ENCODE data around the gene FAM204A. TPM values are rescaled to one million over a fixed set of nuclear protein-coding genes. Genes with fewer than 3 reads are reported as not detected.

Gene FAM204A
- total RNA-seq: 53.6 TPM

- peak within 1 kb of the TSS; percentile 92 for H3K4me3 ChIP-seq (ENCODE audit: low read length)
- peaks cover 22% of the 10 kb centered on the region for H3K4me1 ChIP-seq (ENCODE audit: insufficient read depth, low read length)
- H3K27me3 ChIP-seq (ENCODE audit: insufficient read depth, low read length): peaks cover 5% of the 10 kb centered on the region
- H3K9me3 ChIP-seq (ENCODE audit: low read depth, low read length): no peaks in the 10 kb centered on the region
Observed at GRCh38 chr10:118341791-118342637, at the start of gene FAM204A. Gene FAM204A, minus strand, starts transcription at chr10:118342324. Its CDS starts 5,909 bp downstream, at chr10:118336415.

GRCh38 chr10:118383699-118384098 lies 41.6 kb upstream of the FAM204A start:
- Histone ChIP-seq H3K4me1 (ENCODE audit: insufficient read depth, low read length) (no peaks in the 10 kb centered on the region), H3K27me3 (ENCODE audit: insufficient read depth, low read length) (peaks cover 9% of the 10 kb centered on the region), H3K4me3 (ENCODE audit: low read length) (no peak overlapping the region), H3K9me3 (ENCODE audit: low read depth, low read length) (no peaks in the 10 kb centered on the region)

GRCh38 chr10:118383063-118383689 lies 41.1 kb upstream of the FAM204A start:
- no peaks in the 10 kb centered on the region for H3K4me1 ChIP-seq (ENCODE audit: insufficient read depth, low read length)
- no peak overlapping the region for H3K4me3 ChIP-seq (ENCODE audit: low read length)
- H3K27me3 ChIP-seq (ENCODE audit: insufficient read depth, low read length): peaks cover 5% of the 10 kb centered on the region
- H3K9me3 ChIP-seq (ENCODE audit: low read depth, low read length): no peaks in the 10 kb centered on the region

GRCh38 chr10:118374404-118374803 lies 32.3 kb upstream of the FAM204A start:
- Histone ChIP-seq H3K9me3 (ENCODE audit: low read depth, low read length) (no peaks in the 10 kb centered on the region), H3K4me3 (ENCODE audit: low read length) (no peak overlapping the region), H3K27me3 (ENCODE audit: insufficient read depth, low read length) (peaks cover 13% of the 10 kb centered on the region), H3K4me1 (ENCODE audit: insufficient read depth, low read length) (no peaks in the 10 kb centered on the region)

DNA sequence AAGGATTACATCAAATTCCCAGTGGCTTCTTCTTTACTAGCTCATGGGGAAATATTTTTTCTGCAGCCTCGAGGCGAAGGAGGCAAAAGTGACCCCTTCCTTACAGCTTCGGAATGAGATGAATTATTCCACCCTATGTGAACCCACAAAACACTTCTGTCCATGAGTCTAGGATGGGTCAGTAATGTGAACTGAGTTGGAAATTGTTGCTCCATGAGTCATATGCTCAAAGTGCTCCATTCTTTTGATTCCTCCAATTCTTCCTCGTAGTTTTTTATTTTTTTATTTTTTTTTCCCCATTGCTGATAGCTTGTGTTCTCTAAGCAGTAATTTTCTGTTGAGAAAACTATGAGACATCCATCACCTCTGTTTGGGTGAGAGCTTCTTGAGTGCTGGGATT lies 31.7 kb upstream of the FAM204A start:
- Histone ChIP-seq H3K9me3 (ENCODE audit: low read depth, low read length) (no peaks in the 10 kb centered on the region), H3K4me3 (ENCODE audit: low read length) (no peak overlapping the region), H3K27me3 (ENCODE audit: insufficient read depth, low read length) (peaks cover 13% of the 10 kb centered on the region)

GRCh38 chr10:118370499-118370898 lies 28.4 kb upstream of the FAM204A start:
- peaks cover 7% of the 10 kb centered on the region for H3K27me3 ChIP-seq (ENCODE audit: insufficient read depth, low read length)
- H3K9me3 ChIP-seq (ENCODE audit: low read depth, low read length): peaks cover 7% of the 10 kb centered on the region
- no peak overlapping the region for H3K4me3 ChIP-seq (ENCODE audit: low read length)
- H3K4me1 ChIP-seq (ENCODE audit: insufficient read depth, low read length): no peaks in the 10 kb centered on the region

More for the DNA sequence above, 31.7 kb upstream of the FAM204A start:
- H3K4me1 ChIP-seq (ENCODE audit: insufficient read depth, low read length): no peaks in the 10 kb centered on the region

- Histone ChIP-seq H3K4me3 (ENCODE audit: low read length) (no peak overlapping the region), H3K9me3 (ENCODE audit: low read depth, low read length) (peaks cover 11% of the 10 kb centered on the region), H3K4me1 (ENCODE audit: insufficient read depth, low read length) (no peaks in the 10 kb centered on the region), H3K27me3 (ENCODE audit: insufficient read depth, low read length) (peaks cover 5% of the 10 kb centered on the region)
Observed at GRCh38 chr10:118369641-118370205, 27.6 kb upstream of the FAM204A start.

GRCh38 chr10:118365702-118366101 lies 23.6 kb upstream of the FAM204A start:
- H3K27me3 ChIP-seq (ENCODE audit: insufficient read depth, low read length): no peaks in the 10 kb centered on the region

DNA sequence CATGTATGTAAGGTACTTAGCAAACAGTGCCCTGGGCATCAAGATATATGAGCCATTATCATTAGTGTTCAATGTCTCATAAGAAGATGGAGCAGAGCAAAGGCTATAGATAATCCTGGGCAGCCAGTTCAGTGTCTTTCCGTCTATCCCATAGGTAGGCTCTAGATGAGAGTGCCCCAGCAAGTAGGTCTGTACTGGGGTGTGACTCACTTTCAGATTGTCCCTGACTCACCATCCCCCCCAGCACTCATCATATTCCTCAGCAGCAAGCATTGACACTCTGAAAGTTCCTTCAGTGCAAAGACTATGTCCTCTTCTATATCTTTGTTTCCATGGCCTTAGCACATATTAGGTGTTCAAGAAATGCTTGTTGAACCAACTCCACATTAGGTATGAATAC lies 20.0 kb upstream of the FAM204A start:
- H3K4me3 ChIP-seq (ENCODE audit: low read length): no peak overlapping the region
- peaks cover 11% of the 10 kb centered on the region for H3K9me3 ChIP-seq (ENCODE audit: low read depth, low read length)

More at GRCh38 chr10:118365702-118366101, 23.6 kb upstream of the FAM204A start:
- H3K4me1 ChIP-seq (ENCODE audit: insufficient read depth, low read length): no peaks in the 10 kb centered on the region
- H3K9me3 ChIP-seq (ENCODE audit: low read depth, low read length): peaks cover 11% of the 10 kb centered on the region
- H3K4me3 ChIP-seq (ENCODE audit: low read length): no peak overlapping the region

GRCh38 chr10:118358327-118358726 lies 16.2 kb upstream of the FAM204A start:
- Histone ChIP-seq H3K9me3 (ENCODE audit: low read depth, low read length) (no peaks in the 10 kb centered on the region), H3K4me1 (ENCODE audit: insufficient read depth, low read length) (no peaks in the 10 kb centered on the region), H3K4me3 (ENCODE audit: low read length) (no peak overlapping the region), H3K27me3 (ENCODE audit: insufficient read depth, low read length) (peaks cover 9% of the 10 kb centered on the region)

More for the DNA sequence above, 20.0 kb upstream of the FAM204A start:
- peaks cover 5% of the 10 kb centered on the region for H3K27me3 ChIP-seq (ENCODE audit: insufficient read depth, low read length)
- no peaks in the 10 kb centered on the region for H3K4me1 ChIP-seq (ENCODE audit: insufficient read depth, low read length)

DNA sequence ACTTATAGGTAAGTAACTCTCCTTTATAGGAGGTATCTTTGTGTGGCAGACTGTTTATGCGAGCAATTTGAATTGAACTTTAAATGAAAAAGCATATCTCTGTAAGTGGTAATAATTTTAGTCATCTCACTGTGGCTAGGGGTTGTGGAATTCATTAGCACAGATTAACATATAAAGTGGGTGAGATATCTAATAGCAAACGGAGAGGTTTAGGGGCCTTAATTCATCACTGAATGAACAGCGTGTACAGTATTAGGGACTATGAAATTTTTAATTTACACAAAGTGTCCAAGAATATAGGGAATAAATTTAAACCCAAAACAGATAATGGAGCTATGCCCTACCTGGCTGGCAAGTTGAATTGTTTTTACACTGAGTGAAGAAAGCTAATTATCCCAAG lies 15.7 kb upstream of the FAM204A start:
- H3K9me3 ChIP-seq (ENCODE audit: low read depth, low read length): no peaks in the 10 kb centered on the region
- no peaks in the 10 kb centered on the region for H3K4me1 ChIP-seq (ENCODE audit: insufficient read depth, low read length)
- H3K4me3 ChIP-seq (ENCODE audit: low read length): no peak overlapping the region
- H3K27me3 ChIP-seq (ENCODE audit: insufficient read depth, low read length): peaks cover 9% of the 10 kb centered on the region

DNA sequence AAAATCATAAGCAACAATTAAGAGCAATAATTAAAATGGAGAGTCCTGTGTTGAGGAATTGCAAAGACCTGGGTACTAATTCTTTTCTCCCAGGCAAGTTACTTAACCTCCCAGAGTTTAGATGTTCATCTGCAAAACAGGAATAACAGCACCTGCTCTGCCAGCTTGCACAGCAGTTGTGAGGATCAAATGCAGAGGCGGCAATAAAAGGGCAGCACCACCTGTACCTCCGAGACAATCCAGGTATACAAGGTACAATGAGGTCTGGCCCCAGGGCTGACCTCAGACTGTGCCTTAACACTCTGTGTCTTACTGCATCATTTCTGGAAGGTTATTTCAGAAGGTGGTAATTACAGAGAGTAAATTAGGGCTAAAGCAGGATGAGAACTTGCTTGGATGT lies 14.5 kb upstream of the FAM204A start:
- Histone ChIP-seq H3K9me3 (ENCODE audit: low read depth, low read length) (no peaks in the 10 kb centered on the region), H3K27me3 (ENCODE audit: insufficient read depth, low read length) (peaks cover 14% of the 10 kb centered on the region), H3K4me3 (ENCODE audit: low read length) (no peak overlapping the region), H3K4me1 (ENCODE audit: insufficient read depth, low read length) (no peaks in the 10 kb centered on the region)

- H3K9me3 ChIP-seq (ENCODE audit: low read depth, low read length): no peaks in the 10 kb centered on the region
- H3K27me3 ChIP-seq (ENCODE audit: insufficient read depth, low read length): peaks cover 28% of the 10 kb centered on the region
- H3K4me3 ChIP-seq (ENCODE audit: low read length): no peak overlapping the region
Observed at GRCh38 chr10:118355234-118355633, 13.1 kb upstream of the FAM204A start.

DNA sequence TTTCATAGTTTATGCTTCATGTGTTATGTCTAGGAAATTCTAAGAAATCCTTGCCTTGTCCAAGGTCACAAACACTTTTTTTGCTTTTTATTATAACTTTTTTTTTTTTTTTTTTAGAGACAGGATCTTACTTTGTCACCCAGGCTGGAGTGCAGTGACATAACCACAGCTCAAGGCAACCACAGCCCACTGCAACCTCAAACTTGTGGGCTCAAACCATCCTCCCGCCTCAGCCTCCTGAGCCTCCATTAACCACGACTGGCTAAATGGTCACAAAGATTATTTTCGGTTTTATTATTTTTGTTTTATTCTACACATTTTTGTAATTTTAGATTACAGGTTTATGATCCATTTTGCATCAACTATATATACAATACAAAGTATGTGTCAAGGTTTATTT lies 7.1 kb upstream of the FAM204A start:
- H3K4me1 ChIP-seq (ENCODE audit: insufficient read depth, low read length): no peaks in the 10 kb centered on the region
- H3K27me3 ChIP-seq (ENCODE audit: insufficient read depth, low read length): peaks cover 32% of the 10 kb centered on the region
- H3K4me3 ChIP-seq (ENCODE audit: low read length): no peak overlapping the region
- no peaks in the 10 kb centered on the region for H3K9me3 ChIP-seq (ENCODE audit: low read depth, low read length)

More at GRCh38 chr10:118355234-118355633, 13.1 kb upstream of the FAM204A start:
- no peaks in the 10 kb centered on the region for H3K4me1 ChIP-seq (ENCODE audit: insufficient read depth, low read length)

GRCh38 chr10:118343549-118343948 lies 1.4 kb upstream of the FAM204A start:
- Histone ChIP-seq H3K4me3 (ENCODE audit: low read length) (no peak overlapping the region), H3K9me3 (ENCODE audit: low read depth, low read length) (no peaks in the 10 kb centered on the region), H3K4me1 (ENCODE audit: insufficient read depth, low read length) (peaks cover 22% of the 10 kb centered on the region), H3K27me3 (ENCODE audit: insufficient read depth, low read length) (peaks cover 7% of the 10 kb centered on the region)

All from mononuclear cell (primary cell).